ENCODE measurements around the gene CTNNBL1. TPM values are rescaled to one million over a fixed set of nuclear protein-coding genes. Genes with fewer than 3 reads are reported as not detected.

CTNNBL1 gene
- total and polyA plus RNA-seq, 7 donors, result 26.7 to 44.0 (median 37.9) TPM

DNA sequence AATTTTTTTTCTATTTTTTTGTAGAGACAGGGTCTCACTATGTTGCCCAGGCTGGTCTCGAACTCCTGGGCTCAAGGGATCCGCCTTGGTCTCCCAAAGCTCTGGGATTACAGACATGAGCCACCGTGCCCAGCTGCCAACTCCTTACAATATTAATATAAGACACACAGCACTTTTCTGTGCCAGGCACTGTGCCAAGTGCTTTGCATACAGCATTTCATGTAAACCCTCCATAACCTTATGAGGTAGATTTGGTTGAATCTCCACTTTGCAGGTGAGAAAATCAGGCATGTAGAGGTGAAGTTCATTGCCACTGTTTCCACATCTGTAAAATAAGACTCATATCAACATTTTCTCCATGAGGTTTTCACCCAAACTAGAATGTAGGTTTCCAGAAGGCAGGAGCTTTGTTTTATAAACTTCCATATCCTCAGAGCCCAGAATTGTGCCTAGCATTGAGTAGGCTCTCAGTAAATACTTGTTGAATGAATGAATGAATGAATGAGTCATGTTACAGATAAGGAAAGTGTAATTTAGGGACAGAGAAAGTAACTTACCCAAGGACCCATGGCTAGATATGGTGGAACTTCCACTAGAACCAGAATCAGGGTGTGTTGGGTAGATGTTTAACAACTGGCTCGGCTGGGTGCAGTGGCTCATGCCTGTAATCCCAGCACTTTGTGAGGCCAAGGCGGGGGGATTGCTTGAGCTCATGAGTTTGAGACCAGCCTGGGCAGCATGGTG is 3.0 kb upstream of the CTNNBL1 start:
- H3K36me3 ChIP-seq (ENCODE audit: insufficient read depth in 1 of 2, low read depth in 1 of 2), result peaks cover 0 to 7% of the 10 kb centered on the region in 2 donors
- H3K9me3 ChIP-seq, result no peaks in the 10 kb centered on the region
- intact Hi-C loops (cut with DNase I), result no loop called here
- ATAC-seq, result no peak
- WGBS, 3 donors, result 62 to 73% (median 64%) methylated on average over 5 of the region's 5 CpGs
- H3K4me3 ChIP-seq, result no peak overlapping the region
- DNase-seq, result no peak
- TF ChIP-seq, protein P1, sequence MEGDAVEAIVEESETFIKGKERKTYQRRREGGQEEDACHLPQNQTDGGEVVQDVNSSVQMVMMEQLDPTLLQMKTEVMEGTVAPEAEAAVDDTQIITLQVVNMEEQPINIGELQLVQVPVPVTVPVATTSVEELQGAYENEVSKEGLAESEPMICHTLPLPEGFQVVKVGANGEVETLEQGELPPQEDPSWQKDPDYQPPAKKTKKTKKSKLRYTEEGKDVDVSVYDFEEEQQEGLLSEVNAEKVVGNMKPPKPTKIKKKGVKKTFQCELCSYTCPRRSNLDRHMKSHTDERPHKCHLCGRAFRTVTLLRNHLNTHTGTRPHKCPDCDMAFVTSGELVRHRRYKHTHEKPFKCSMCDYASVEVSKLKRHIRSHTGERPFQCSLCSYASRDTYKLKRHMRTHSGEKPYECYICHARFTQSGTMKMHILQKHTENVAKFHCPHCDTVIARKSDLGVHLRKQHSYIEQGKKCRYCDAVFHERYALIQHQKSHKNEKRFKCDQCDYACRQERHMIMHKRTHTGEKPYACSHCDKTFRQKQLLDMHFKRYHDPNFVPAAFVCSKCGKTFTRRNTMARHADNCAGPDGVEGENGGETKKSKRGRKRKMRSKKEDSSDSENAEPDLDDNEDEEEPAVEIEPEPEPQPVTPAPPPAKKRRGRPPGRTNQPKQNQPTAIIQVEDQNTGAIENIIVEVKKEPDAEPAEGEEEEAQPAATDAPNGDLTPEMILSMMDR (IDR thresholded peaks at IDR 0.05), result no peak
- H3K27me3 ChIP-seq (ENCODE audit: insufficient read depth in 3 of 3, low read length in 2 of 3), result peaks cover 0 to 20% (median 0%) of the 10 kb centered on the region in 3 donors
- H3K4me1 ChIP-seq, result peaks cover 14% of the 10 kb centered on the region
- H3K27ac ChIP-seq, result no peak overlapping the region

DNA sequence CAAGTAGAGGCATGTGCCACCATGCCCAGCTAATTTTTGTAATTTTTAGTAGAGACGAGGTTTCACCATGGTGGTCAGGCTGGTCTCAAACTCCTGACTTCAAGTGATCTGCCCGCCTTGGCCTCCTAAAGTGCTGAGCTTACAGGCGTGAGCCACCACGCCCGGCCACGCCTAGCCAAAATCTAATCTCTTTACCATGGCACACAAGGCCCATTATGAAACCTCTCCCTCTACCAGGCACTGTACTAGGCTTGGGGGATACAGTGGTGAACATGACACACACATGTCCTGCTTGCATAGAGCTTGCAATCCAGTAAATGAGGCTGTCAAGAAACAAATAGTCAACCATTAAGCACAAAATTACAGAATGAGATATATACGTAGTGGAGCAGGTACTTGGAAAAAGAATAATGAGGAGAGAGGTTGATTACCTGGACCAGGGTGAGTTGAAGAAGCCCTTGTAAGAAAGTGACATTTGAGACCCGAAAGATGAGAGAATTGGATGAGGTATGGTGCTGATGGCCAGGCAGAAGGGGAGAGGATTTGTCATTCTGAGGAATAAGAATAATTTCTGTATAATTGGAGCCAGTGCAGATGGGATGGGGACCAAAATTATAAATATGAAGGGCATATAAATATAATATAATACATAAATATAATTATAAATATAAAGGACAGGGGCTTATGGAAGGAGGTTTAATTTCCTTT is 1.2 kb upstream of the CTNNBL1 start:
- intact Hi-C loops (cut with DNase I), result no loop called here
- 84 to 94% (median 91%) methylated on average over 8 of the region's 8 CpGs for WGBS, 3 donors
- H3K27ac ChIP-seq, result no peak overlapping the region
- no peak overlapping the region for H3K4me3 ChIP-seq
- peaks cover 17% of the 10 kb centered on the region for H3K4me1 ChIP-seq
- peaks cover 0 to 13% of the 10 kb centered on the region in 2 donors for H3K36me3 ChIP-seq (ENCODE audit: insufficient read depth in 1 of 2, low read depth in 1 of 2)
- DNase-seq, result no peak
- no peaks in the 10 kb centered on the region for H3K9me3 ChIP-seq
- TF ChIP-seq, protein P1 (IDR thresholded peaks at IDR 0.05), result no peak
- peaks cover 0 to 19% (median 0%) of the 10 kb centered on the region in 3 donors for H3K27me3 ChIP-seq (ENCODE audit: insufficient read depth in 3 of 3, low read length in 2 of 3)
- ATAC-seq, result no peak

DNA sequence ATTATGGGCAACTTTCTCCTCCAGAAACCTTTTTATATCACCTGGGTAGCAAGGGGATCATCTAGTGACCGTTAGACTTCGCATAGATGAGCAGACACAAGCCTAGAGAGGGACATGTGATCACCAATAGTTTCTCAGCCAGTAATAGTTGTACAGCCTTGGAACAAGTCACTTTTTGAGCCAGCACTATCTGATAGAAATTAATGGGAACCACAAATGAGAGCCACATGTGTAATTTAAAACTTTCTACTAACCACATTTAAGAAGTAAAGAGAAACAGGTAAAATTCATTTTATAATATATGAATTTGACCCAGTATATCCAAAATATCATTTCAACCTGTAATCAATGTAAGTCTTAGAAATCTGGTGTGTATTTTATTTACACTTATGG is 592 bp upstream of the CTNNBL1 start:
- H3K4me3 ChIP-seq, result peak overlapping the region; percentile 98
- peak overlapping the region; percentile 28 for H3K27ac ChIP-seq

DNA sequence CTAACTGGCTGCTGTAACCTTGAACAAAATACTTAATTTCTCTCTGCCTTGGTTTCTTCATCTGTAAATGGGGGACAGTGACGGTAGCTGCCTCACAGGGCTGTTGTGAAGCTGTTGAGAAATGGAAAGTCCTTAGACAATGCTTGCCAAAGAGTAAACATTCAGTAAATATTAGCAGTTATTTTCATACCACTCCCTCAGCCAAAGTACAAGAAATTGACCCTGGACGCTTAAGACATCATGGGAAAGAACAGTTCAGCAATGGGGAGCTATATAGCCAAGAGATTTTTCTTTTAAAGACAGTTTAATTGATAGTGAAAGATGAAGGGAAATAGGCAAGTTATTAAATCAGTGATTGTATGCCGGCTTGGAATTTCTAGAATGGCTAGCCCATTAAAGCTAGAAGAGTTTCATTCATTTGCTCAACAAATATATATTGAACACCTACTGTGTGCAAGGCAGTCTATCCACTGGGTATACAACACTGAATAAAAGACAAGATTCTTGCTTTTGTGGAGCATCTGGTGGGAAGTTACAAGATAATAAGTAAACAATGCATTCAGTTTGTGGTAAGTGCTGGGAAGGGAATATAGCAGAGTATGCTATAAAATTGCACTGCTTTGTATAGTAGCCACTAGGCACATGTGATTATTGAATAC is 2.0 kb downstream of the CTNNBL1 start:
- no peak overlapping the region for H3K4me3 ChIP-seq
- no peak overlapping the region for H3K27ac ChIP-seq
- peaks cover 0 to 2% (median 0%) of the 10 kb centered on the region in 3 donors for H3K27me3 ChIP-seq (ENCODE audit: insufficient read depth in 3 of 3, low read length in 2 of 3)
- DNase-seq, result no peak
- WGBS, 3 donors, result 83 to 90% (median 88%) methylated on average over 3 of the region's 3 CpGs
- intact Hi-C loops (cut with DNase I), result no loop called here
- TF ChIP-seq, protein P1 (IDR thresholded peaks at IDR 0.05), result no peak
- H3K9me3 ChIP-seq, result no peaks in the 10 kb centered on the region
- ATAC-seq, result no peak
- peaks cover 0 to 15% of the 10 kb centered on the region in 2 donors for H3K36me3 ChIP-seq (ENCODE audit: insufficient read depth in 1 of 2, low read depth in 1 of 2)
- peaks cover 24% of the 10 kb centered on the region for H3K4me1 ChIP-seq

More for the DNA sequence above, 592 bp upstream of the CTNNBL1 start:
- TF ChIP-seq, protein P1 (IDR thresholded peaks at IDR 0.05), result no peak
- H3K4me1 ChIP-seq, result peaks cover 17% of the 10 kb centered on the region
- intact Hi-C loops (cut with DNase I), result no loop called here
- ATAC-seq, result no peak
- H3K9me3 ChIP-seq, result no peaks in the 10 kb centered on the region
- WGBS, 3 donors, result 64 to 73% (median 67%) methylated on average over 2 of the region's 2 CpGs
- H3K27me3 ChIP-seq (ENCODE audit: insufficient read depth in 3 of 3, low read length in 2 of 3), result peaks cover 0 to 16% (median 0%) of the 10 kb centered on the region in 3 donors
- DNase-seq, result no peak
- peaks cover 0 to 15% of the 10 kb centered on the region in 2 donors for H3K36me3 ChIP-seq (ENCODE audit: insufficient read depth in 1 of 2, low read depth in 1 of 2)
